Activated T-cell treated with anti-CD3 and anti-CD28 coated beads, Interleukin-2, amount 50 U/mL, for 48 hours (primary cell): ENCODE data around the gene TMEM220.
"Not testable (repeated sequence)": the region's sequence is repeated elsewhere in the genome, so short reads cannot be mapped to it uniquely, and the experiment has no call there.

Source experiments
- DNase-seq, 2 experiments: peaks; one replicate each; pipeline ENCODE4 v3.0.0-alpha.2; 2020

The TMEM220 gene

GRCh38 chr17:10754861-10755591 lies 25.2 kb upstream of the TMEM220 start:
- no peak for DNase-seq

GRCh38 chr17:10754109-10754508 lies 24.3 kb upstream of the TMEM220 start:
- peak; percentile 33 to 38 for DNase-seq

DNA sequence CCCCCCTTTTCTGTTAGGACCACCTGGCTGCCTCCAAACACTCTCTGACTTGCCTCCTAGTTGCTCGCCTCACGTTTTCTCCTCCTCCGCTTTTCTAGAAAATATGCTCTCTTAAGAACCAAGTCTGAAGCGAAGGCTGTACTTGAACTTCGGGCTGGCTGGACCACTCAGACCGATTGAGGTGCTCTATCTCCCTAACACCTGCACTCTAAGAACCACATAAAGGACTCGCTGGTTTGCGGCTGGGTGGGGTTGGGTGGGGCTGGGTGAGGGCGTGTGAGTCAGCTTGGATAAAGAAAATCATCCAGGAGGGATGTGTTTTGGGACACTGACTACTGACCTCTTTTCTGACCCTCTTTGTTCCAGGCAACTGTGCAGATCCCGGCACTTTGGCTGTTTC lies 22.9 kb upstream of the TMEM220 start:
- DNase-seq: no peak

DNA sequence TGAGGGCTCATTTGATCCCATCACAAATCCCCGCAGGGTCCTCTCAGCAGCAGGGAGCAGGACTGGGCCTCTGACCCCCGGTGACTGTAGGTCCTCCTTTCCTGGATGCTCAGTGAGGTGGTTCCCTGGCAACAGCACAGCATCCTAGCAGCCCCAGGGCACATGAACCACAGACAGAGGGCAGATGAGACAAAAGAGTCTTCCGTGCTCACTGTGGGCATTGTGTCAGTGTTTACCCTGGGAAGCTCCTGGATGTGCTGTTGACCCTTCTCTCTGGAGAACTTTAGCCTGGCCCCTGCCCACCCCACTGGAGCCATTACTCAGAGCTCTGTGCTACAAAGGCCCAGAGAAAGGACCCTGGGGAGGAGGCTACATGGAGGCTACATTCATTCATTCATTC lies 21.7 kb upstream of the TMEM220 start:
- no peak for DNase-seq

DNA sequence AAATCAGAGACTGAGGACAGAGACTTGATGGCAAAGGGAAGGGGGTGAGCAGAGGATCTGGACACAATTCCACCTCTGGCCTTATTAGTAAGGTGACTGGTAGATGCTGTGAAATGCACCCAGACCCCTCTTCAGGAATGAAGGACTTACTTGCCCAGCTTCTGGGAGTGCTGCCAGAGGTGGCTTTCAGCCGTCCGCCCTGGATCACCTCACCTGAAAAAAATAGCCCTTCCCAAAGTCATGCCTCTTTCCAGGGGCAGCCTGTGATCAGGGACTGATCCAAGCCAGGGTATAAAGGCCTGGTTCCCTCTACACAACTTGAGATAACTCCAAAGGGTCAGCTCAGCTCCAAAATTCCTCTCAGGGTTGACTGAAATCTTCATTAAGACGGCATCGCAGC lies 20.4 kb upstream of the TMEM220 start:
- no peak for DNase-seq

DNA sequence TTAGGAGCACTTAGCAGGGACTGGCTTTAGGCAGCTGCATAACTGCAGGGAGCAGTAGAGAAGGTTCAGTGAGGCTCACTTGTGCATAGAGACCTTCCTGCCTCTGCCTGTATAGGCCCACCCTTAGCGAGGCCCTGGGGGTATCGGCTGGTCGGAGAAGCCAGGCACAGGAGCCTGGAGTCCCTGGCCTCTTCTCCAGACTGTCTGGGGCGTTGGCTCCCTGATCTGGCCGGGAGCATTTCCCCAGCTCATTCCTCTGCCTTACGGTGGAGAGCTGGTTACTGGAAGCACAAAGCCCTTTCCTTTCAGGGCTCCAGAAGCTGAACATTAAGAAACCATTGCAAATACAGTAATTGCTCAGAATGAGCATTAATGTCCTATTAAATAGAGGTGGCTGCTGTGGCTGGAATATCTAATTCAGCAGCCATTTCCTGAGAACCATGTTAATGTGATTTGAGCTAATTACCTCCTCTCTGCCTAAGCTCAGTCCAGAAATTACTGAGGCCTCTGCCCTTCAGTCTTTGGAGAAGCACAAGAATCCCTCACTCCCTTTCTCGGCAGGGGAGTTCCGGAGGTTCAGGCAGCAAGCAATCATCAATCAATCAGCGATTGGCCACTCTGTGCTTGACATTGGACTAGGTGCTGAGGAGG lies 18.8 kb upstream of the TMEM220 start:
- DNase-seq: no peak

GRCh38 chr17:10745231-10745630 lies 15.4 kb upstream of the TMEM220 start:
- DNase-seq: no peak

DNA sequence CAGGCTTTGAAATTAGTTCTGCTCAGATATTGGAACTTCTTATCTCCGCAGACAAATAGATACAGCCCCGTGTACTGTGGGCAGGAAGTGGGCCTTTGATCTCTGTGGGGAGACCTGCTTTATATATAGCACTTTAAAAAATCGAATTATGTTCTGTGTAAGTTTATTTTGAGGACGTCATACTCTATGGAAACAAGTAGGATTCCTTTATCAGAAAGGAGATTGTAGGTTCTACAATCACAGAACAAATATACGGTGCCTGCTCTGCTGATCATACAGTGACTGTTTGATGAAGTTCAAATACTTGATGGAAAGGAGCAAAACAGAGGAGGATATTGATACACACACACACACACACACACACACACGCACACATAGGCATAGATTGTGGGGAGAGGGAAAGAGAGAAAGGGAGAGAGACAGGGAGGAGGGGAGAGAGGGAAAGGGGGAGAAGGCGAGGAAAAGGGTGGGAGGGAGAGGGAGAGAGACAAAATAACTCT lies 14.7 kb upstream of the TMEM220 start:
- DNase-seq: no peak

DNA sequence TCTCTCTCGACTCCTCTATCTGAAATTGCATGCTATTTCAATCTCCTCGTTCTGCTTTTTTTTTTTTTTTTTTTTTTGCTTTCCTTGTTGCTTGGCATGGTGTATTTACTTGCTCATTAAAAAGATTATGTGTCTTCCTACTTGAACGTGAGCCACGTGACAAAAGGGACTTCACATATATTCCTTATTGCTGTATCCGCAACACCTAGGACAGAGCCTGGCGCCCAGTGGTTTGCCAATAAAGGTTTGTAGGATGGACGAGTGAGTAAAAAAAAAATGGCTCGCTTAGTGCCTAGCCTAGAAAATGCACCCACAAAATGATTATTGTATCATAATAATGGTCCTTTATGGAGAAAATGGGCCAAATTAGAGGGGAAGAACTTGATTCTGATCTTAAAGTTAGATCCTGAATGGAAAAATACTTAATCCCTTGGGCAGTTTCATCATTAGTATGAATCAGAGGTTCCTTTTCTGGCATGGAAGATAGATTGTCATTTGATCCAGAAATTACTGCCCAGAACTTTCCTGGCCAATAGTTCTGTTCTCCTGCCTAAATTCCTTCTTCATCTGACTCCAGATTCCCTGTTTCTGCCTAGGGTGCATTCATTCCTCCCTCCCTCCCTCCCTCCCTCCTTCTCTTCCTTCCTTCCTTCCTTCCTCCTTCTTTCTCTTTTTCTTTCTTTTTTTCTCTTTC lies 13.6 kb upstream of the TMEM220 start:
- DNase-seq: no peak

GRCh38 chr17:10742431-10742830 lies 12.6 kb upstream of the TMEM220 start:
- DNase-seq: no peak

DNA sequence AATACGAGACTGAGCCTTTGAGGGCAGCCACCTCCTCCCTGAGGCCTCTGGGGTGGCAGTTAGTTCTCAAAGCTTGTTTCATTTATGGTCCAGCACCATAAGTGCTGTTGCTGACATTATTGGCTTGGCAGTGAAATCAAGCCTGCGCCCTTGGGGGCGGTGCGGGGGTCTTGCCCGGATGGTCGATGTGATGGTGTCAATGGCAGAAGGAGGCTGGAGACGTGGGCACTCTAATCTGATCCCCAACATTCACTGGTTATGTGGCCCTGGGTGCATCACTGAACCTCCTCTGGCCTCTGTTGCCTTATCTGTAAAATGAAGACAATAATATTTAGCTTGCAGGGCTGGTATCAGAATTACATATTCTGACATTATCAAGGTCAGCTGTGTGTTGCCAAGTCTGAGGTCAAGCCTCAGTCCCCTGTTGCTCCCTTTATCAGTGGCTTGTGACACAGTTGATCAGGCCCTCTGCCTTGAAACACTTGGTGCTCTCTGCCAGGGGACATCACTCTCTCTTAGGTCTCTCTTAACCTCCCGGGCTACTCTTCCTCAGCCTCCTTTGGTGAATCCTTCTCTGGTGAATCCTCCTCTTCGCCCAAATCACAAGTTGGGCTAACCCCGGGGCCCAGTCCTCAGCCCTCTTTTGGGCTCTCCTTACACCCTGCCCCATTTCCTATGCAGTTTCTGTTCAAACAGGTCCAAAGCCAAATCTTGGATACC lies 11.8 kb upstream of the TMEM220 start:
- DNase-seq: no peak

GRCh38 chr17:10739386-10739785 lies 9.6 kb upstream of the TMEM220 start:
- no peak for DNase-seq

- DNase-seq: no peak
Observed at GRCh38 chr17:10738521-10739258, 8.9 kb upstream of the TMEM220 start.

DNA sequence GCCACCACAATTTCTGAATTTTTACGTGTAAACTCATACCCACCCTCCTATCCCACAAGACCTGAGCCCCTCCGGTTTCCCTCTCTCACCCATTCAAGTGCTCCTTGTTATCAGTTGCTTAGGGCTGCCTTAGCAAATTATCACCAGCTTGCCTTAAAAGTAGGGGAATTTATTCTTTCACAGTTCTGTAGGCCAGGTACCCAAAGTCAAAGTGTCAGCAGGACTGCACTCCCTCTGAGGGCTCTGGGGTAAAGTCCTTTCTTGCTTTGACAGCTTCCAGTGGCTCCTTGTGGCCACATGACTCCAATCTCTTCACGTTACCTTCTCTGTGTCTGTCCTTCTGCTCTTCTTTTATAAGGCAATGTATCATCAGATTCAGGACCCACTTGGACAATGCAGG lies 7.9 kb upstream of the TMEM220 start:
- no peak for DNase-seq

DNA sequence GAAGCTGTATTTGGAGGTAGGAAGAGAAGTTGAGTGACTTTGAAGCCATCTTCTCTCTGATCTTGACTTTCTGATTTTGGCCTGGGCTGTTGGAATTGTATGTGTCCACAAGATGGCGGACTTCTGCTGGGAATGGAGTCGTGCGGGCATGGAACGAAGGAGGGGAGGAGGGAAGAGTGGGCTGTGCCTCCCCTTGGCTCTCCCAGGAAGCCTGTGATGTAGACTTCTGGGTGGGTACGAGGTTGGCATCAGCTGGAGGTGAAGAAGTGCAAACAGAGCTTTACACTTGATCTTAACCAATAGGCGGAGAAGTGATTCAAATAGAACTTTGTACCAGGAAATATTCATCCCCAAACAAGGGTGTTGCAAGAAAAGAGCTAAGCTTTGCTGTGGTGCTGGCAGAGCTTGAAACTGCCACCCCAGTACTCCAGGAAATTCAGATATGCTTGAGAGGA lies 7.4 kb upstream of the TMEM220 start:
- DNase-seq: peak; percentile 44 to 48

DNA sequence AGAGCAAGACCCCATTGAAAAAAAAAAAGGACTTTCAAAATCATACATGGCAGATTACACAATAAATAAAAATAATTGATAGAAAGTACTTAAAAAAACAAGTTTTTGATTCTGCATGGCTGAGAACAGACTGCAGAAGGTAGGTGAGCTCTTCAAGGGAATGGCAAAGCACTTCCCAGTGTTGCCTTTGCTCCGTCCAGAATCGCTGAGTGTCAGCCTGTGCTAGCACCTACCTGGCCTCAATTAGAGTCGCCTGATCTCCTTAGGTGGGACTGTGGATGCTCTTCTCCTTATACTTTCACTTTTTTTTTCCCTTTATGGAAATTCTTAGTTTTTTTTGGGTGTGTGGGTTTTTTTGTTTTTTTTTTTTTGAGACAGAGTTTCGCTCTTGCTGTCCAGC lies 6.0 kb upstream of the TMEM220 start:
- no peak for DNase-seq

GRCh38 chr17:10735251-10735650 lies 5.4 kb upstream of the TMEM220 start:
- DNase-seq: no peak

GRCh38 chr17:10733666-10734065 lies 3.8 kb upstream of the TMEM220 start:
- no peak for DNase-seq

DNA sequence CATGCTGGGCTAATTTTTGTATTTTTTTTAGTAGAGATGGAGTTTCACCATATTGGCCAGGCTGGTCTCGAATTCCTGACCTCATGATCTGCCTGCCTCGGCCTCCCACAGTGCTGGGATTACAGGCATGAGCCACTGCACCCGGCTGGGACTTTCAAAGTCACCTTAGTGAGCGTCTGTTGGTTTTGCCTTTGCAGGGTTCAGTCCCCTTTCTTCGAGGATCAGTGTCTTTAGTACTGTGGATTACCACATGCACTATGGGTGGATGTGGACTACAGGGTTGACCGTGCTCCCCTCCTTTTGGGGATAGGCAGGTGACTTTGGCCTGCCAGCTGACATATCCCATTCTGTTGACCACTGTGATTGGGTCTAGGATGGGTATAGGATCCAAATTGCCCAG lies 2.3 kb upstream of the TMEM220 start:
- DNase-seq: not testable (repeated sequence)

DNA sequence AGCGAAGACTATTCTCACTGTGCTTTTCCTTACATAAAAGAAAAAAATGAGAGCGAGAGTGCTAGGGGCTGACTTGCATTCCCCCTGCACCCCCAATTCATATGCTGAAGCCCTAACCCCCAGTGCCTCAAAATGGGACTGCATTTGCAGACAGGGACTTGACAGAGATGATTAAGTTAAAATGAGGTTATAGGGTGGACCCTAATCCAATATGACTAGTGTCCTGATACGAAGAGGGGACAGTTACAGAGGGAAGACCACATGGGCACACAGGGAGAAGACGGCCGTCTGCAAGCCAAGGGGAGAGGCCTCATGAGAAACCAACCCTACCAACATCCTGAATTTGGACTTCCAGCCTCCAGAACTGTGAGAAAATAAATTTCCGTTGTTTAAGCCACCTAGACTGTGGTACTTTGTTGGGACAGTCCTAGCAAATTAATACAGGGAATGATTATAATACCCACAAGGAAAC lies 1.6 kb upstream of the TMEM220 start:
- DNase-seq: no peak

GRCh38 chr17:10730247-10730646 lies 424 bp upstream of the TMEM220 start:
- DNase-seq: peak; percentile 42 to 54

GRCh38 chr17:10728331-10728892 lies 1.4 kb downstream of the TMEM220 start:
- no peak for DNase-seq
